WI38 (cell line): Measurements from ENCODE around the gene KANK2.
"Not testable (repeated sequence)": the region's sequence is repeated elsewhere in the genome, so short reads cannot be mapped to it uniquely, and the experiment has no call there.

Experiments
- H3K4me3 ChIP-seq: 2 replicates; pipeline ENCODE4 v1.5.1; 2011; ENCODE audit warnings: low read depth, mild to moderate bottlenecking, control low read depth, low read length
- CTCF ChIP-seq: IDR thresholded peaks from 2 replicates; pipeline ENCODE4 v1.5.1; 2012; ENCODE audit warnings: low read depth, mild to moderate bottlenecking, control low read depth, low read length

The KANK2 gene

GRCh38 chr19:11187441-11187840 lies 9.9 kb downstream of the KANK2 start:
- H3K4me3 ChIP-seq = no peak overlapping the region
- no peak for TF ChIP-seq CTCF

GRCh38 chr19:11182994-11183393 lies 14.4 kb downstream of the KANK2 start:
- no peak for TF ChIP-seq CTCF
- H3K4me3 ChIP-seq = no peak overlapping the region

- no peak for TF ChIP-seq CTCF
Measured at GRCh38 chr19:11181488-11181887, 15.9 kb downstream of the KANK2 start.

GRCh38 chr19:11180975-11181374 lies 16.4 kb downstream of the KANK2 start:
- not testable (repeated sequence) for H3K4me3 ChIP-seq

More at GRCh38 chr19:11181488-11181887, 15.9 kb downstream of the KANK2 start:
- no peak overlapping the region for H3K4me3 ChIP-seq

- no peak overlapping the region for H3K4me3 ChIP-seq
Measured at GRCh38 chr19:11180346-11180745, 17.0 kb downstream of the KANK2 start.

GRCh38 chr19:11179716-11180297 lies 17.5 kb downstream of the KANK2 start:
- TF ChIP-seq CTCF = no peak
- H3K4me3 ChIP-seq = no peak overlapping the region

More at GRCh38 chr19:11180346-11180745, 17.0 kb downstream of the KANK2 start:
- no peak for TF ChIP-seq CTCF

GRCh38 chr19:11179145-11179465 lies 18.2 kb downstream of the KANK2 start:
- not testable (repeated sequence) for H3K4me3 ChIP-seq

GRCh38 chr19:11177592-11177991 lies 19.8 kb downstream of the KANK2 start:
- TF ChIP-seq CTCF = no peak
- no peak overlapping the region for H3K4me3 ChIP-seq
